Endodermal cell (in vitro differentiated cells): Measurements from ENCODE around the gene CA11. TPM values are rescaled to one million over a fixed set of nuclear protein-coding genes. Genes with fewer than 3 reads are reported as not detected.
"Not testable (repeated sequence)": the region's sequence is repeated elsewhere in the genome, so short reads cannot be mapped to it uniquely, and the experiment has no call there.

Experiments used
- DNase-seq: peaks from one replicate; pipeline ENCODE4 v3.0.0-alpha.2; 2017
- H3K27ac ChIP-seq: 2 replicates; pipeline ENCODE4 v1.5.1; 2013; ENCODE audit warnings: mild to moderate bottlenecking, low read depth, low read length, moderate library complexity
- H3K27me3 ChIP-seq: 2 replicates; pipeline ENCODE4 v1.6.1; 2013; ENCODE audit warnings: mild to moderate bottlenecking, low read length, moderate library complexity; ENCODE audit not compliant: insufficient read depth, control insufficient read depth, poor library complexity, severe bottlenecking
- H3K36me3 ChIP-seq: 2 replicates; pipeline ENCODE4 v1.7.0; 2013; ENCODE audit warnings: mild to moderate bottlenecking, low read length, moderate library complexity; ENCODE audit not compliant: control insufficient read depth, insufficient read depth
- H3K4me1 ChIP-seq: one replicate; pipeline ENCODE4 v1.7.0; 2013; ENCODE audit warnings: low read length; ENCODE audit not compliant: control insufficient read depth, insufficient read depth
- H3K4me3 ChIP-seq: 2 replicates; pipeline ENCODE4 v1.5.1; 2013; ENCODE audit warnings: mild to moderate bottlenecking, low read length, moderate library complexity
- H3K9ac ChIP-seq: 2 replicates; pipeline ENCODE4 v1.6.1; 2013; ENCODE audit warnings: mild to moderate bottlenecking, low read length, moderate library complexity; ENCODE audit not compliant: poor library complexity, severe bottlenecking; ENCODE audit errors: extremely low read depth
- H3K9me3 ChIP-seq: 2 replicates; pipeline ENCODE4 v1.6.1; 2013; ENCODE audit warnings: mild to moderate bottlenecking, low read length, moderate library complexity; ENCODE audit not compliant: control insufficient read depth
- H3K27ac Mint-ChIP-seq: 2 replicates; pipeline ENCODE4 v1.8.0; 2020; ENCODE audit warnings: mixed read lengths
- H3K27me3 Mint-ChIP-seq: 2 replicates; pipeline ENCODE4 v1.8.0; 2021; ENCODE audit warnings: mild to moderate bottlenecking, mixed read lengths; ENCODE audit not compliant: insufficient read depth
- H3K36me3 Mint-ChIP-seq: 2 replicates; pipeline ENCODE4 v1.8.0; 2020; ENCODE audit warnings: low read depth, mixed read lengths
- H3K4me1 Mint-ChIP-seq: 2 replicates; pipeline ENCODE4 v1.8.0; 2020; ENCODE audit warnings: mixed read lengths
- H3K4me3 Mint-ChIP-seq: 2 replicates; pipeline ENCODE4 v1.8.0; 2020; ENCODE audit warnings: mild to moderate bottlenecking, moderate library complexity, mixed read lengths
- H3K9me3 Mint-ChIP-seq: 2 replicates; pipeline ENCODE4 v1.8.0; 2020; ENCODE audit warnings: mild to moderate bottlenecking, mixed read lengths
- WGBS, 2 experiments: methylation state at CpG; one replicate each; pipeline versions ENCODE4 v1.1.5 to v1.1.7; 2013; ENCODE audit warnings: missing lambda C conversion rate in 2 of 2, mixed read lengths in 1 of 2; ENCODE audit not compliant: insufficient coverage in 1 of 2, insufficient read length in 1 of 2; 5-methylcytosine and 5-hydroxymethylcytosine counted together
- total RNA-seq, 2 donors: library from RNA; stranded (reverse); fragmentation: NEBNext Ultra II Directional in 1 of 2; extraction: Animal tissue kit (Norgen Biotek cat#: 25700) in 1 of 2; gene quantifications; 2 replicates in 1 of 2; 3 replicates in 1 of 2; pipeline ENCODE4 v1.2.1, GENCODE V29; 2021
- TF ChIP-seq, protein P1 (sequence below): fragments of 200-600 bp; sonication (generic); conservative IDR thresholded peaks from 2 replicates; pipeline ENCODE4 v1.5.0; 2021; ENCODE audit warnings: antibody characterized with exemption, mild to moderate bottlenecking

The CA11 gene
- total RNA-seq, 2 donors from 2014 or later, result 75.0 to 82.6 TPM

- Histone ChIP-seq H3K4me3 (no peak overlapping the region), H3K9ac (no peak overlapping the region), H3K36me3 (no peaks in the 10 kb centered on the region), H3K4me1 (no peaks in the 10 kb centered on the region), H3K27ac (no peak overlapping the region), H3K27me3 (no peaks in the 10 kb centered on the region), H3K9me3 (no peaks in the 10 kb centered on the region)
- Mint-ChIP-seq H3K4me3 (no peak overlapping the region), H3K9me3 (peaks cover 6% of the 10 kb centered on the region), H3K4me1 (peaks cover 14% of the 10 kb centered on the region), H3K27me3 (peaks cover 9% of the 10 kb centered on the region), H3K27ac (no peak overlapping the region), H3K36me3 (no peaks in the 10 kb centered on the region)
- WGBS, 2 experiments, result 90 to 91% methylated on average over 5 to 6 of the region's 6 CpGs
- no peak for DNase-seq
- TF ChIP-seq, protein P1, sequence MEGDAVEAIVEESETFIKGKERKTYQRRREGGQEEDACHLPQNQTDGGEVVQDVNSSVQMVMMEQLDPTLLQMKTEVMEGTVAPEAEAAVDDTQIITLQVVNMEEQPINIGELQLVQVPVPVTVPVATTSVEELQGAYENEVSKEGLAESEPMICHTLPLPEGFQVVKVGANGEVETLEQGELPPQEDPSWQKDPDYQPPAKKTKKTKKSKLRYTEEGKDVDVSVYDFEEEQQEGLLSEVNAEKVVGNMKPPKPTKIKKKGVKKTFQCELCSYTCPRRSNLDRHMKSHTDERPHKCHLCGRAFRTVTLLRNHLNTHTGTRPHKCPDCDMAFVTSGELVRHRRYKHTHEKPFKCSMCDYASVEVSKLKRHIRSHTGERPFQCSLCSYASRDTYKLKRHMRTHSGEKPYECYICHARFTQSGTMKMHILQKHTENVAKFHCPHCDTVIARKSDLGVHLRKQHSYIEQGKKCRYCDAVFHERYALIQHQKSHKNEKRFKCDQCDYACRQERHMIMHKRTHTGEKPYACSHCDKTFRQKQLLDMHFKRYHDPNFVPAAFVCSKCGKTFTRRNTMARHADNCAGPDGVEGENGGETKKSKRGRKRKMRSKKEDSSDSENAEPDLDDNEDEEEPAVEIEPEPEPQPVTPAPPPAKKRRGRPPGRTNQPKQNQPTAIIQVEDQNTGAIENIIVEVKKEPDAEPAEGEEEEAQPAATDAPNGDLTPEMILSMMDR, result no peak
These were observed 12.5 kb upstream of the CA11 start for GRCh38 chr19:48658483-48658882.

GRCh38 chr19:48657828-48658227, 11.8 kb upstream of the CA11 start:
- H3K27me3 ChIP-seq, H3K4me1 ChIP-seq, H3K9me3 ChIP-seq, H3K4me3 Mint-ChIP-seq, H3K27ac Mint-ChIP-seq, H3K9me3 Mint-ChIP-seq, H3K9ac ChIP-seq, H3K36me3 Mint-ChIP-seq, H3K27me3 Mint-ChIP-seq, DNase-seq, H3K36me3 ChIP-seq, H3K4me3 ChIP-seq, H3K27ac ChIP-seq: not testable (repeated sequence)
- peaks cover 14% of the 10 kb centered on the region for H3K4me1 Mint-ChIP-seq
- WGBS, 2 experiments, result 90 to 96% methylated on average over 2 to 5 of the region's 5 CpGs

DNA sequence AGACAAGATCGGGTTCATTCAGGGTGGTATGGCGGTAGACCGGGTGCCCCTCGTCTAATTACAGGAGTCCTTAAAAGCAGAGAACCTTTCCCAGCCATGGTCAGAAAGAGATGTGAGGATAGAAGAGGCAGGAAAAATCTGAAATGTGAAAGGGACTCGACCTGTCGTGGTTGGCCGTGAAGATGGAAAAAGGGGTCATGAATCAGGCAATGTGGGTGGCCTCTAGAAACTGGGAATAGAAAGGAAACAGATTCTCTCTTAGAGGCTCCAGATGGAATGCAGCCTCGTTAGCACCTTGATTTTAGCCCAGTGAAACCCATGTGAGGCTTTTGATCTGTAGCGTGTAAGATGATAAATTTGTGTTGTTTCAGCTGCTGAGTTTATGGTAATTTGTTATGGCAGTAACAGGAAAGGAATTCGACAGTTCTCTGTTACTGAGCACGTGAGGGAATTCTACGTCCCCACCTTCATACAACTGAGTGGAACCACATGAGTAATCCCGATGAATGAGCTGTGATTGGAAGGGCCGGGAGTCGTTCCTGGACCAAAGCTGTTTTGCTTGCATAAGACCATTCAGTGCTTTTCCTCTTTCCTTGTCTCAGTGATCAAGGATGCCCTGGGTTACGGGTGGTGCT, 11.0 kb upstream of the CA11 start:
- no peaks in the 10 kb centered on the region for H3K9me3 ChIP-seq
- Mint-ChIP-seq H3K36me3 (no peaks in the 10 kb centered on the region), H3K9me3 (peaks cover 7% of the 10 kb centered on the region), H3K4me1 (peaks cover 16% of the 10 kb centered on the region), H3K27ac (no peak overlapping the region), H3K4me3 (no peak overlapping the region), H3K27me3 (peaks cover 7% of the 10 kb centered on the region)
- H3K27me3 ChIP-seq, result no peaks in the 10 kb centered on the region
- H3K9ac ChIP-seq, result no peak overlapping the region
- no peak overlapping the region for H3K27ac ChIP-seq
- TF ChIP-seq, protein P1, result no peak
- H3K4me1 ChIP-seq, result no peaks in the 10 kb centered on the region
- 44 to 54% methylated on average over 11 to 16 of the region's 16 CpGs for WGBS, 2 experiments
- H3K36me3 ChIP-seq, result no peaks in the 10 kb centered on the region
- DNase-seq, result peak; percentile 73
- H3K4me3 ChIP-seq, result no peak overlapping the region
